ENCODE measurements around the gene NHSL2.

Gene NHSL2

GRCh38 chrX:72060196-72060920 is 149.7 kb downstream of the NHSL2 start:
- Histone ChIP-seq H3K9me3 (ENCODE audit: insufficient read depth, low read length) (no peaks in the 10 kb centered on the region), H3K9ac (ENCODE audit: low read length) (no peak overlapping the region), H3K4me1 (ENCODE audit: low read length) (no peaks in the 10 kb centered on the region), H3K4me3 (ENCODE audit: low read length) (no peak overlapping the region), H3K79me2 (ENCODE audit: low read length) (no peaks in the 10 kb centered on the region), H3K4me2 (ENCODE audit: low read length) (no peak overlapping the region), H3K36me3 (replicated peaks; ENCODE audit: low read depth, low read length) (no peaks in the 10 kb centered on the region), H4K20me1 (ENCODE audit: insufficient read depth, low read length) (no peaks in the 10 kb centered on the region), H3K27me3 (ENCODE audit: low read depth, low read length) (peaks cover 13% of the 10 kb centered on the region), H3K27ac (ENCODE audit: low read length) (no peak overlapping the region), H2AFZ (ENCODE audit: low read depth, low read length) (no peak overlapping the region)
- TF ChIP-seq CTCF (IDR thresholded peaks at IDR 0.05; ENCODE audit: low read depth, low read length): no peak
- TF ChIP-seq EZH2phosphoT487 (IDR thresholded peaks at IDR 0.05; ENCODE audit: low read depth): no peak

GRCh38 chrX:72060921-72061490 is 150.4 kb downstream of the NHSL2 start:
- Histone ChIP-seq H3K27ac (ENCODE audit: low read length) (no peak overlapping the region), H3K9me3 (ENCODE audit: insufficient read depth, low read length) (no peaks in the 10 kb centered on the region), H3K9ac (ENCODE audit: low read length) (no peak overlapping the region), H3K27me3 (ENCODE audit: low read depth, low read length) (peaks cover 13% of the 10 kb centered on the region), H4K20me1 (ENCODE audit: insufficient read depth, low read length) (no peaks in the 10 kb centered on the region), H3K79me2 (ENCODE audit: low read length) (no peaks in the 10 kb centered on the region), H3K4me3 (ENCODE audit: low read length) (no peak overlapping the region), H3K36me3 (replicated peaks; ENCODE audit: low read depth, low read length) (no peaks in the 10 kb centered on the region), H2AFZ (ENCODE audit: low read depth, low read length) (no peak overlapping the region), H3K4me2 (ENCODE audit: low read length) (no peak overlapping the region), H3K4me1 (ENCODE audit: low read length) (no peaks in the 10 kb centered on the region)
- no peak for TF ChIP-seq CTCF (IDR thresholded peaks at IDR 0.05; ENCODE audit: low read depth, low read length)
- no peak for TF ChIP-seq EZH2phosphoT487 (IDR thresholded peaks at IDR 0.05; ENCODE audit: low read depth)

- Histone ChIP-seq H3K9me3 (ENCODE audit: insufficient read depth, low read length) (no peaks in the 10 kb centered on the region), H3K79me2 (ENCODE audit: low read length) (no peaks in the 10 kb centered on the region), H3K27ac (ENCODE audit: low read length) (no peak overlapping the region), H3K27me3 (ENCODE audit: low read depth, low read length) (peaks cover 18% of the 10 kb centered on the region), H3K4me3 (ENCODE audit: low read length) (no peak overlapping the region), H3K36me3 (replicated peaks; ENCODE audit: low read depth, low read length) (no peaks in the 10 kb centered on the region), H3K4me2 (ENCODE audit: low read length) (no peak overlapping the region), H4K20me1 (ENCODE audit: insufficient read depth, low read length) (no peaks in the 10 kb centered on the region), H3K4me1 (ENCODE audit: low read length) (no peaks in the 10 kb centered on the region), H3K9ac (ENCODE audit: low read length) (no peak overlapping the region), H2AFZ (ENCODE audit: low read depth, low read length) (no peak overlapping the region)
- no peak for TF ChIP-seq CTCF (IDR thresholded peaks at IDR 0.05; ENCODE audit: low read depth, low read length)
- no peak for TF ChIP-seq EZH2phosphoT487 (IDR thresholded peaks at IDR 0.05; ENCODE audit: low read depth)
Observed at GRCh38 chrX:72062916-72063315, 152.3 kb downstream of the NHSL2 start.

- H3K27me3 ChIP-seq (ENCODE audit: low read depth, low read length): peaks cover 18% of the 10 kb centered on the region; the same call in 1 of the 2 replicates
- no peak overlapping the region for H3K9ac ChIP-seq (ENCODE audit: low read length)
- H3K36me3 ChIP-seq (replicated peaks; ENCODE audit: low read depth, low read length): no peaks in the 10 kb centered on the region
- no peaks in the 10 kb centered on the region for H3K9me3 ChIP-seq (ENCODE audit: insufficient read depth, low read length)
- no peaks in the 10 kb centered on the region for H4K20me1 ChIP-seq (ENCODE audit: insufficient read depth, low read length)
- TF ChIP-seq EZH2phosphoT487 (IDR thresholded peaks at IDR 0.05; ENCODE audit: low read depth) (no peak), CTCF (IDR thresholded peaks at IDR 0.05; ENCODE audit: low read depth, low read length) (no peak)
- no peak overlapping the region for H2AFZ ChIP-seq (ENCODE audit: low read depth, low read length)
- no peak overlapping the region for H3K4me3 ChIP-seq (ENCODE audit: low read length)
- no peak overlapping the region for H3K4me2 ChIP-seq (ENCODE audit: low read length)
- H3K4me1 ChIP-seq (ENCODE audit: low read length): no peaks in the 10 kb centered on the region
- no peak overlapping the region for H3K27ac ChIP-seq (ENCODE audit: low read length)
- no peaks in the 10 kb centered on the region for H3K79me2 ChIP-seq (ENCODE audit: low read length)
Observed at GRCh38 chrX:72069350-72070160, 158.9 kb downstream of the NHSL2 start.
